Measurements from ENCODE around the gene FBXL13.

Gene FBXL13

DNA sequence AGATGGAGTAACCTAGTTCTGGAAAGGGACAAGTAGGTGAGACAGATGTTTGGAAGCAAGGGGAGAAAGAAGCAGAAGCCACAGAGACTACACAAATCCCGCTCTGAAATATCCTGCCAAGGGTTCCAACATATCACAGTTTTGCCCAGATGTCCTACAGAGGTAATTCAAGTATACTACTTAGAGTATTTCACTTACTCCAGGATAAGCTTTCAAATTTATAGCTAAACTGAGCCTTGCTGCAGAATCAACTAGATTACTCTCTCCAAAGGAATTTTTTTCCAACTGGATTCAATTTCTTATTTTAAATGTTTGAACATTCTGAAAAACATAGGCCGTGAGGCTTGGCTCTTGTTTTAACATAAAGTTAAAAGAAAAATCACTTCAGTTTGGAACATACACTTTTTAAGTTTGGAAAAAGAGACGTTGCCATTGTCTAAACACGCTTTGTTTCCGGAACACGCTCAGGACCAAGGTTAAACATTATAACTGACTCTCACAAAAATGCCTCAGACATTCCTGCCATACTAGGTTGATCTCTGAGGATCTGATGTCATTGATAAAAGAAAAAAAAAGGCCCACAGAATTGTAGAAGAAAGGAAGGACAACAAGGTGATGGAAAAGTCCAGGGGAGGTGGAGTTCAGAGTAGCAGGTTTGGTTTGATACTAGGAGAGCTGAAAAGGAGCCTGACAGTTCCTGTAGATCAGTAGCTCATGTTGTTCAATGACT, 251.0 kb downstream of the FBXL13 start:
- no peak overlapping the region for H3K18ac ChIP-seq (ENCODE audit: low read length)
- no peaks in the 10 kb centered on the region for H3K27me3 ChIP-seq (ENCODE audit: insufficient read depth, low read length)
- H3K4me1 ChIP-seq (ENCODE audit: control insufficient read depth in 1 of 2, insufficient read depth in 2 of 2, low read length in 2 of 2) = peaks cover 0 to under 1% of the 10 kb centered on the region in 2 experiments
- no peak overlapping the region for H3K4ac ChIP-seq (ENCODE audit: low read depth, low read length)
- WGBS (ENCODE audit: extremely low coverage, insufficient coverage, insufficient read length) = no CpG with 5 or more reads among the region's 6 CpGs
- no peak overlapping the region for H2BK5ac ChIP-seq (ENCODE audit: low read depth, low read length, poor library complexity)
- H3K4me2 ChIP-seq (ENCODE audit: low read length) = no peak overlapping the region
- no peak overlapping the region for H4K91ac ChIP-seq (ENCODE audit: low read depth, low read length)
- no peak overlapping the region for H2AK5ac ChIP-seq (ENCODE audit: low read length)
- H2AFZ ChIP-seq (ENCODE audit: insufficient read depth, low read length, poor library complexity) = no peak overlapping the region
- H2BK120ac ChIP-seq (ENCODE audit: insufficient read depth, low read length, poor library complexity) = no peak overlapping the region
- H4K8ac ChIP-seq (ENCODE audit: low read depth, low read length) = no peak overlapping the region
- no peaks in the 10 kb centered on the region for H3K79me2 ChIP-seq (ENCODE audit: control insufficient read depth, insufficient read depth, low read length, poor library complexity)
- H3K79me1 ChIP-seq (ENCODE audit: low read length) = no peaks in the 10 kb centered on the region
- H2BK12ac ChIP-seq (ENCODE audit: low read length) = no peak overlapping the region
- DNase-seq = peak; percentile 16 to 75
- no peak overlapping the region for H3K23ac ChIP-seq (ENCODE audit: low read length)
- H3K27ac ChIP-seq (ENCODE audit: low read depth, low read length) = no peak overlapping the region
- H3K9me3 ChIP-seq (ENCODE audit: insufficient read depth, low read depth, low read length) = no peaks in the 10 kb centered on the region
- H3K4me3 ChIP-seq (ENCODE audit: low read depth, low read length) = no peak overlapping the region
- no peak overlapping the region for H4K12ac ChIP-seq (ENCODE audit: low read depth, low read length)
- H3K9ac ChIP-seq (ENCODE audit: low read length) = no peak overlapping the region
- H3K14ac ChIP-seq (ENCODE audit: low read length) = no peak overlapping the region
- peaks cover 2 to 3% of the 10 kb centered on the region in 2 experiments for H3K36me3 ChIP-seq (ENCODE audit: control insufficient read depth in 1 of 2, insufficient read depth in 2 of 2, low read length in 2 of 2)

DNA sequence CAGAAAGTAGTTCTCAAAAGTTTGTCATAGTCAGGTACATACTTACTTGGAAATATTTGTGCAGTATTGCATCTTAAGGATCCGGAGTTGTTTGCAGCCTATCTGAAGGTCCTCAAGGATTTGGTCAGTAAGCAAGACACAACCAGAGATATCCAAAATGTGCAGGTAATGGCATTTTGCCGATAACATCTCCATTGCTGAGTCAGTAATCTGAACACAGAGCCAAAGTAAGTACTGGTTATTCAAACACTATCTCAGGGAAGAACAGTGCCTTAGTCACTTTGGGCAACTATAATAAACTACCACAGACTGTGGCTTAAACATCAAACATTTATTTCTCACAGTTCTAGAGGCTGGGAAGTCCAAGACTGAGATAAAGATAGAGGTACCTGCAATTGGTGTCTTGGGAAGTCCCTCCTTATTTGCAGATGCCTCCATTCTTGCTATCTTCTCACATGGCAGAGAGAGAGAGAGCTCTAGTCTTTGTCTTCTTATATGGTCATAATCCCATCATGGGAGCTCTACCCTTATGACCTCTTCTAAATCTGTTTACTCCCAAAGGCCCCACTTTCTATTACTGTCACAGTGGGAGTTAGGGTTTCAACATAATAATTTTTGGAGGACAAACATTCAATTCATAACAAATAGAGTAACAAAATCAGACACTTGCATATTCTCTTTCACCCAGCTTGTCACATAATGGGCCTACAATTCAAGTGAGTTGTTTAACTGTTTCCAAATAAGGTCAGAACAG, 252.4 kb downstream of the FBXL13 start:
- H3K18ac ChIP-seq (ENCODE audit: low read length) = no peak overlapping the region
- DNase-seq = no peak

GRCh38 chr7:102819151-102819550, 255.4 kb downstream of the FBXL13 start:
- H3K4ac ChIP-seq (ENCODE audit: low read depth, low read length) = no peak overlapping the region

More for the DNA sequence above, 252.4 kb downstream of the FBXL13 start:
- Histone ChIP-seq H3K14ac (ENCODE audit: low read length) (no peak overlapping the region), H2AFZ (ENCODE audit: insufficient read depth, low read length, poor library complexity) (no peak overlapping the region), H3K9me3 (ENCODE audit: insufficient read depth, low read depth, low read length) (no peaks in the 10 kb centered on the region), H4K8ac (ENCODE audit: low read depth, low read length) (no peak overlapping the region), H2AK5ac (ENCODE audit: low read length) (no peak overlapping the region), H3K4me3 (ENCODE audit: low read depth, low read length) (no peak overlapping the region), H3K4ac (ENCODE audit: low read depth, low read length) (no peak overlapping the region), H3K23ac (ENCODE audit: low read length) (no peak overlapping the region), H3K79me1 (ENCODE audit: low read length) (no peaks in the 10 kb centered on the region), H3K36me3 (ENCODE audit: control insufficient read depth in 1 of 2, insufficient read depth in 2 of 2, low read length in 2 of 2) (peaks cover 2 to 3% of the 10 kb centered on the region in 2 experiments), H3K4me1 (ENCODE audit: control insufficient read depth in 1 of 2, insufficient read depth in 2 of 2, low read length in 2 of 2) (no peaks in the 10 kb centered on the region), H3K27ac (ENCODE audit: low read depth, low read length) (no peak overlapping the region), H3K9ac (ENCODE audit: low read length) (no peak overlapping the region), H2BK120ac (ENCODE audit: insufficient read depth, low read length, poor library complexity) (no peak overlapping the region), H3K4me2 (ENCODE audit: low read length) (no peak overlapping the region), H2BK12ac (ENCODE audit: low read length) (no peak overlapping the region), H3K79me2 (ENCODE audit: control insufficient read depth, insufficient read depth, low read length, poor library complexity) (no peaks in the 10 kb centered on the region), H4K12ac (ENCODE audit: low read depth, low read length) (no peak overlapping the region), H2BK5ac (ENCODE audit: low read depth, low read length, poor library complexity) (no peak overlapping the region), H3K27me3 (ENCODE audit: insufficient read depth, low read length) (no peaks in the 10 kb centered on the region), H4K91ac (ENCODE audit: low read depth, low read length) (no peak overlapping the region)
- no CpG with 5 or more reads among the region's 2 CpGs for WGBS (ENCODE audit: extremely low coverage, insufficient coverage, insufficient read length)

DNA sequence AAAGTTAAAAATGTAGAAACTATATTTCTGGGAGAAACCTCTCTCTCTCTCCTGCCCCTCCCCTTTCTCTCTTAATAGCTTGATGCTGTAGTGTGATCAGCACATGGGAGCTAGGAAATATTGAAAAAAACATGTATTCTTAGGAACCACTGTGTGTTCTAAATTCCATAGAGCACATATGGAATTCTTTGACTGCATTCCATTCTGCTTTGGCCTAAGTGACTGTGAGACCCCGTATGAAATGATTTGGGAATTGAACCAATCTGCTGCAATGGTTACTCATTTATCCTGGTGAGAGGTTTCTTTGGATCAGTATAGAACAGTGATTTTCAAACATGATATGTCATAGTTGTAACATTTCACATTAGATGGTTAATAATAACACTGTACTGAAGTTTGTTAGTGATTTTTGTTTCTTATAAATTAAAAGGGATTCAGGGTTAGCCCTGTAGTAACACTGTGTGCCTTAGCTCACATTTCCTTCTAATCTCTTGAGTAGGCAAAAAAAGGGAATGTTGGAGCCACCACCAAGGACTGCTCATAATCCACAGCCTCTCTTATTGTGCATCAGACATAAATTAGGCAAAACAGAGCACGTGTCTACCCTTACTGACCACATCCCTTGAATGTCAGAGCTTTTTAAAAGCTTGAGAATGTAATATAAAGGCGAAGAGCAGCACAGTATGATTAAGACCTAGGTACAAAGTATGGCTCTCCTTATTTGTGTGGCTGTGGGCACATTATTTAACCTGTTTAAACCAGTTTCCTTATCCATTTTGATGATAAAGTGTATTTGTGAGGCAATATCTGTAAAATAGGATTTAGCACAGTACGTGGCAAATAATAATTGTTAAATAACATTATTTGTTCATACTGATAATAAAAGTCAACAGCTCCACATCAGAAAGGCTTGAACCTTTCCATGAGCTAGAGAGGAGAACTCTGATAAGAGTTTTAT, 256.7 kb downstream of the FBXL13 start:
- Histone ChIP-seq H4K12ac (ENCODE audit: low read depth, low read length) (no peak overlapping the region), H3K14ac (ENCODE audit: low read length) (no peak overlapping the region), H3K79me1 (ENCODE audit: low read length) (no peaks in the 10 kb centered on the region), H2AFZ (ENCODE audit: insufficient read depth, low read length, poor library complexity) (no peak overlapping the region), H3K4me3 (ENCODE audit: low read depth, low read length) (no peak overlapping the region), H4K91ac (ENCODE audit: low read depth, low read length) (no peak overlapping the region), H4K8ac (ENCODE audit: low read depth, low read length) (no peak overlapping the region), H3K27ac (ENCODE audit: low read depth, low read length) (no peak overlapping the region), H3K36me3 (ENCODE audit: control insufficient read depth in 1 of 2, insufficient read depth in 2 of 2, low read length in 2 of 2) (no peaks in the 10 kb centered on the region), H3K4ac (ENCODE audit: low read depth, low read length) (no peak overlapping the region), H3K9ac (ENCODE audit: low read length) (no peak overlapping the region), H3K4me1 (ENCODE audit: control insufficient read depth in 1 of 2, insufficient read depth in 2 of 2, low read length in 2 of 2) (no peaks in the 10 kb centered on the region), H3K23ac (ENCODE audit: low read length) (no peak overlapping the region), H2BK5ac (ENCODE audit: low read depth, low read length, poor library complexity) (no peak overlapping the region), H3K4me2 (ENCODE audit: low read length) (no peak overlapping the region), H3K79me2 (ENCODE audit: control insufficient read depth, insufficient read depth, low read length, poor library complexity) (no peaks in the 10 kb centered on the region), H2AK5ac (ENCODE audit: low read length) (no peak overlapping the region), H2BK120ac (ENCODE audit: insufficient read depth, low read length, poor library complexity) (no peak overlapping the region), H3K18ac (ENCODE audit: low read length) (no peak overlapping the region), H2BK12ac (ENCODE audit: low read length) (no peak overlapping the region), H3K27me3 (ENCODE audit: insufficient read depth, low read length) (no peaks in the 10 kb centered on the region), H3K9me3 (ENCODE audit: insufficient read depth, low read depth, low read length) (no peaks in the 10 kb centered on the region)
- no peak for DNase-seq
- WGBS (ENCODE audit: extremely low coverage, insufficient coverage, insufficient read length) = no CpG with 5 or more reads among the region's 4 CpGs

More at GRCh38 chr7:102819151-102819550, 255.4 kb downstream of the FBXL13 start:
- no peak overlapping the region for H3K9ac ChIP-seq (ENCODE audit: low read length)
- no peaks in the 10 kb centered on the region for H3K9me3 ChIP-seq (ENCODE audit: insufficient read depth, low read depth, low read length)
- no peaks in the 10 kb centered on the region for H3K4me1 ChIP-seq (ENCODE audit: control insufficient read depth in 1 of 2, insufficient read depth in 2 of 2, low read length in 2 of 2)
- H2BK120ac ChIP-seq (ENCODE audit: insufficient read depth, low read length, poor library complexity) = no peak overlapping the region
- no peaks in the 10 kb centered on the region for H3K36me3 ChIP-seq (ENCODE audit: control insufficient read depth in 1 of 2, insufficient read depth in 2 of 2, low read length in 2 of 2)
- no peak overlapping the region for H2BK5ac ChIP-seq (ENCODE audit: low read depth, low read length, poor library complexity)
- no peaks in the 10 kb centered on the region for H3K27me3 ChIP-seq (ENCODE audit: insufficient read depth, low read length)
- no peak overlapping the region for H2AK5ac ChIP-seq (ENCODE audit: low read length)
- no peak overlapping the region for H3K23ac ChIP-seq (ENCODE audit: low read length)
- H3K79me2 ChIP-seq (ENCODE audit: control insufficient read depth, insufficient read depth, low read length, poor library complexity) = no peaks in the 10 kb centered on the region
- H3K14ac ChIP-seq (ENCODE audit: low read length) = no peak overlapping the region
- H2BK12ac ChIP-seq (ENCODE audit: low read length) = no peak overlapping the region
- H3K27ac ChIP-seq (ENCODE audit: low read depth, low read length) = no peak overlapping the region
- H3K4me2 ChIP-seq (ENCODE audit: low read length) = no peak overlapping the region
- no peak overlapping the region for H4K8ac ChIP-seq (ENCODE audit: low read depth, low read length)
- H3K4me3 ChIP-seq (ENCODE audit: low read depth, low read length) = no peak overlapping the region
- H3K79me1 ChIP-seq (ENCODE audit: low read length) = no peaks in the 10 kb centered on the region
- no peak overlapping the region for H4K91ac ChIP-seq (ENCODE audit: low read depth, low read length)
- DNase-seq = no peak
- H2AFZ ChIP-seq (ENCODE audit: insufficient read depth, low read length, poor library complexity) = no peak overlapping the region
- no peak overlapping the region for H4K12ac ChIP-seq (ENCODE audit: low read depth, low read length)
- no CpG with 5 or more reads among the region's 2 CpGs for WGBS (ENCODE audit: extremely low coverage, insufficient coverage, insufficient read length)
- H3K18ac ChIP-seq (ENCODE audit: low read length) = no peak overlapping the region
